SK-N-MC (cell line): Measurements from ENCODE around the gene TMEM39A.

Experiments used
- DNase-seq: peaks from one replicate; pipeline ENCODE4 v3.0.0-alpha.2; 2011; ENCODE audit warnings: low read depth, low spot score
- H3K27ac ChIP-seq: fragments of 200-600 bp; sonication (generic); 2 replicates; pipeline ENCODE4 v1.5.1; 2016; ENCODE audit warnings: mixed run types
- H3K36me3 ChIP-seq: fragments of 200-600 bp; sonication (generic); 2 replicates; pipeline ENCODE4 v1.6.1; 2017; ENCODE audit warnings: antibody characterized with exemption, low read length, mixed read lengths; ENCODE audit not compliant: insufficient read depth
- H3K4me3 ChIP-seq: fragments of 200-600 bp; sonication (generic); 2 replicates; pipeline ENCODE4 v1.5.1; 2016
- H3K9ac ChIP-seq: fragments of 200-600 bp; sonication (generic); 2 replicates; pipeline ENCODE4 v1.8.0; 2017; ENCODE audit warnings: mixed run types, mixed read lengths; ENCODE audit not compliant: insufficient read length
- H3K9me3 ChIP-seq: fragments of 200-600 bp; sonication (generic); 2 replicates; pipeline ENCODE4 v1.6.1; 2017; ENCODE audit warnings: low read depth, mild to moderate bottlenecking, antibody characterized with exemption, low read length, moderate library complexity, mixed read lengths
- EZH2 ChIP-seq: fragments of 200-600 bp; sonication (generic); IDR thresholded peaks from one replicate; pipeline ENCODE4 v1.6.1; 2017; ENCODE audit warnings: antibody characterized with exemption
- FOXP2 ChIP-seq: optimal IDR thresholded peaks from 2 replicates; pipeline ENCODE3; 2011; ENCODE audit warnings: mild to moderate bottlenecking, moderate library complexity; ENCODE audit not compliant: insufficient read depth; ENCODE audit errors: extremely low read length, control extremely low read depth
- POLR2AphosphoS5 ChIP-seq: IDR thresholded peaks from 2 replicates; pipeline ENCODE4 v1.6.1; 2012; ENCODE audit warnings: mild to moderate bottlenecking, low read depth, low read length, borderline replicate concordance

TMEM39A gene

GRCh38 chr3:119481079-119481478 is 17.7 kb upstream of the TMEM39A start:
- H3K36me3 ChIP-seq = peaks cover 5% of the 10 kb centered on the region; the same call in 1 of the 2 replicates

GRCh38 chr3:119470866-119471265 is 7.5 kb upstream of the TMEM39A start:
- DNase-seq = no peak
- no peaks in the 10 kb centered on the region for H3K9me3 ChIP-seq

More at GRCh38 chr3:119481079-119481478, 17.7 kb upstream of the TMEM39A start:
- no peak for TF ChIP-seq EZH2
- no peak for TF ChIP-seq POLR2AphosphoS5
- TF ChIP-seq FOXP2 = no peak
- H3K9me3 ChIP-seq = no peaks in the 10 kb centered on the region
- H3K9ac ChIP-seq = no peak overlapping the region
- H3K4me3 ChIP-seq = no peak overlapping the region
- DNase-seq = no peak
- no peak overlapping the region for H3K27ac ChIP-seq

GRCh38 chr3:119469418-119470189 is 6.2 kb upstream of the TMEM39A start:
- Histone ChIP-seq H3K9me3 (no peaks in the 10 kb centered on the region), H3K4me3 (peak overlapping the region; percentile 83), H3K27ac (no peak overlapping the region), H3K9ac (peak overlapping the region; percentile 88), H3K36me3 (no peaks in the 10 kb centered on the region; the same call in 1 of the 2 replicates)
- DNase-seq = no peak
- no peak for TF ChIP-seq FOXP2
- no peak for TF ChIP-seq POLR2AphosphoS5
- no peak for TF ChIP-seq EZH2

More at GRCh38 chr3:119470866-119471265, 7.5 kb upstream of the TMEM39A start:
- Histone ChIP-seq H3K4me3 (no peak overlapping the region), H3K9ac (no peak overlapping the region), H3K36me3 (no peaks in the 10 kb centered on the region; the same call in 1 of the 2 replicates), H3K27ac (no peak overlapping the region)
- TF ChIP-seq EZH2 (no peak), FOXP2 (no peak), POLR2AphosphoS5 (no peak)

- H3K9me3 ChIP-seq = no peaks in the 10 kb centered on the region
- TF ChIP-seq FOXP2 = no peak
- no peak for TF ChIP-seq EZH2
- no peak for TF ChIP-seq POLR2AphosphoS5
- H3K4me3 ChIP-seq = peak overlapping the region; percentile 83
- no peak overlapping the region for H3K9ac ChIP-seq
- no peak for DNase-seq
- H3K27ac ChIP-seq = peak overlapping the region; percentile 10; the same call in 1 of the 2 replicates
- no peaks in the 10 kb centered on the region; the same call in 1 of the 2 replicates for H3K36me3 ChIP-seq
Observed at GRCh38 chr3:119468041-119468440, 4.6 kb upstream of the TMEM39A start.

GRCh38 chr3:119457246-119457645 is 6.2 kb downstream of the TMEM39A start:
- no peaks in the 10 kb centered on the region for H3K9me3 ChIP-seq
- no peak overlapping the region for H3K9ac ChIP-seq
- no peak for TF ChIP-seq EZH2
- no peak for TF ChIP-seq POLR2AphosphoS5
- TF ChIP-seq FOXP2 = no peak
- no peak overlapping the region for H3K27ac ChIP-seq
- no peak for DNase-seq
- H3K4me3 ChIP-seq = no peak overlapping the region
- H3K36me3 ChIP-seq = peaks cover 82% of the 10 kb centered on the region

GRCh38 chr3:119456469-119456868 is 6.9 kb downstream of the TMEM39A start:
- no peak for DNase-seq
- Histone ChIP-seq H3K9me3 (no peaks in the 10 kb centered on the region), H3K9ac (no peak overlapping the region), H3K36me3 (peaks cover 82% of the 10 kb centered on the region), H3K27ac (no peak overlapping the region), H3K4me3 (no peak overlapping the region)
- no peak for TF ChIP-seq FOXP2
- TF ChIP-seq EZH2 = no peak
- TF ChIP-seq POLR2AphosphoS5 = no peak

GRCh38 chr3:119453822-119454221 is 9.6 kb downstream of the TMEM39A start:
- Histone ChIP-seq H3K36me3 (peaks cover 73% of the 10 kb centered on the region), H3K9ac (no peak overlapping the region), H3K27ac (no peak overlapping the region), H3K4me3 (no peak overlapping the region), H3K9me3 (no peaks in the 10 kb centered on the region)
- TF ChIP-seq POLR2AphosphoS5 (no peak), EZH2 (no peak), FOXP2 (no peak)
- DNase-seq = no peak

- TF ChIP-seq FOXP2 (no peak), EZH2 (no peak)
- Histone ChIP-seq H3K9ac (no peak overlapping the region), H3K9me3 (no peaks in the 10 kb centered on the region), H3K4me3 (no peak overlapping the region), H3K36me3 (peaks cover 60% of the 10 kb centered on the region), H3K27ac (no peak overlapping the region)
- DNase-seq = no peak
Observed at GRCh38 chr3:119444590-119444989, 18.8 kb downstream of the TMEM39A start.
